HG03139 (cell line): ENCODE results near the gene KPTN.

ENCODE experiments used
- ATAC-seq: cut with Tn5 transposase; IDR thresholded peaks from one replicate; pipeline ENCODE4 v1.9.1; 2021; ENCODE audit not compliant: unreplicated experiment

KPTN gene

GRCh38 chr19:47509170-47509847 is 25.3 kb upstream of the KPTN start:
- no peak for ATAC-seq

DNA sequence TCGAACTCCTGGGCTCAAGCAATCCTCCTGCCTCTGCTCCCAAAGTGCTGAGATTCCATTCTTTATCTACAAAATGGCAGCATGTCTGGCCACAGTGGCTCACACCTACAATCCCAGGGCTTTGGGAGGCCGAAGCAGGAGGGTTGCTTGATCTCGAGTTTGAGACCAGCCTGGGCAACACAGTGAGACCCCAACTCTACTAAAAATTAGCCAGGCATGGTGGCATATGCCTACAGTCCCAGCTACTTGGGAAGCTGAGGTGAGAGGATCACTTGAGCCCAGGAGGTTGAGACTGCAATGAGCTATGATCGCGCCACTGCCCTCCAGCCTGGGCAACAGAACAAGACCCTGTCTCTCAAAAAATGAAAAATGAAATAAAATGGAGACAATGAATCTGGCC is 24.7 kb upstream of the KPTN start:
- no peak for ATAC-seq

DNA sequence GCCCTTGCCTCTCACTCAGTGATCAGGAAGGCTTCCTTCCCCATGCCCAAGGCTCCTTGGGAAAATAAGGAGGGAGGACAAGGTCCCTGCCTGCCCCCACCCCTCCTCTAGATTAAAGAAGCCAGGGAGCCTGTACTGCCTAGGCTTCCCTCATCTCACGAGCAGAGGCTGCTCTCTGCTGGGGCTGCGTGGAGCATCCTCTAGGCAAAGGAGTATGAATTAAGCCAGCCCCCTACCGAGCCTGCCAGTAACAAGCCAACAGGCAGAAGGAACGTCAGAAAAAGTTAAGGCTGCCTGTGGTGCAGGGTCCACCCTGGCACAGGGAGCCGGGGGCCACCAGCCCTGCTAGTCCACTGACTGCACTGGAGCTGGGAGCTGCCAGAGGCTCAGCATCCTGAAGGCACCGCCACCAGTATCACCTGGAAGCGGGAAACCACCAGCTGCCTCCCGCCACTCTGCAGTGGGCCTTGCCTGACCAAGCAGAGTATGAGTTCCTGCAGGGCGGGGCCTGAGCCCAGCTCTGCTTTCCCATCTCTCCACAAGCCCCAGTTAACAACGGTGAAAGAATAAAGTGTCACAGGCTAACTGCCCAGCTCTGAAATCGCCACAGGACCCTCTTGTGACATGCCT is 24.0 kb upstream of the KPTN start:
- ATAC-seq: no peak

DNA sequence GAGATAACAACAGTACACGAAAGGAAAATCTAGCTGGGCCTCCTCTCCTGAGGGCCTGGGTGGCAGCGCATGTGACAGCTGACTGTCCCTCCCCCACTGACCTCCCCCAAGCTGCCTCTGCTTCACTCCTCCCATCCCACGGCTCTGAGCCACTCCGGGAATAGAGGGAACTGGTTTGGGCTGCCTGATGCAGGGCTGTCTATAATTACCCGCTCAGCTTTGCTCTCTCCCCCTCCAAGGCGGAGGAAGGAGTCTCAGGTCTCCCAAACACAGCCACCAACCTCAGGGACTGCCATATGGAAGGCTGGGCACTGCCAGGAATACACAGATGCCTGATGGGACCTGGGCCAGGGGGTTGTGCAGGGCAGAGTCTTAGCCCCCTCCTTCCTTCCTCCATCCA is 23.0 kb upstream of the KPTN start:
- no peak for ATAC-seq

DNA sequence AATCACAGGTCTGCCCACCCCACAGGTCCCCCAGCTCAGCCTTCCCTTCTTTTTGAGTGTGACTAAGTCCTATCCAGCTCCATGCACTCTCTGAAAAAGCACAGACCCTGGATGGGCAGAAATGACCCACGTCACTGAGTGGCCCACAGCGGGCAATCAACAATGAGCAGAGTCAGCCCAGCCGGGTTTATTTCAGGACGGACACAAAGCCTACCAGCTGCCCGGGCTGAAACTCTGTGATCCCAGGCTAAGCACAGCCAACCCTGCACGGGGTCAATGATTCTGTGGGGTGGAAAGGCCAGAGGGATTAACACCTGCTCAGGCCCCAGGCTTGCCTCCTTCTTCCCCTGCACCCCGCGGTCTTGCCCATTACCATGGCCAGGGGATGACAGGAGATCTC is 22.4 kb upstream of the KPTN start:
- no peak for ATAC-seq

DNA sequence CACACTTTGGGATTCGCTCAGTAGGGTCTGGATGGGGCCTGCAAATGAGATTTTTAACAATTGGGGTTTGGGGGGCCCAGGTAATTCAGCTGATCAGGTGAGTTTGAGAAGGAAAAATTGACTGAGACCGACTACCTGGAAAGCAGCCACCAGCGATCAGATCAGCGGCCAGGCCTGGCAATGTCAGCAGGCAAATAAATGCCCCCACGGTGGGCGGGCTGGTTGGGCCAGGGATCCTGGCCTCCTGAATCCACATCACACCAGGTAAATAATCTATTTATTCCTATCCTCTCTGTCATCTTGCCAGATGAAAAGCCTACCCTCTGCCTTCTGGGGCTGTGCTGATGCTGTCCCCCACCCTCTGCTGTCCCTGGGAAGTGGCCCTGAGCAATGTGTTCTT is 21.5 kb upstream of the KPTN start:
- ATAC-seq: no peak

GRCh38 chr19:47503826-47504150 is 19.8 kb upstream of the KPTN start:
- ATAC-seq: no peak

DNA sequence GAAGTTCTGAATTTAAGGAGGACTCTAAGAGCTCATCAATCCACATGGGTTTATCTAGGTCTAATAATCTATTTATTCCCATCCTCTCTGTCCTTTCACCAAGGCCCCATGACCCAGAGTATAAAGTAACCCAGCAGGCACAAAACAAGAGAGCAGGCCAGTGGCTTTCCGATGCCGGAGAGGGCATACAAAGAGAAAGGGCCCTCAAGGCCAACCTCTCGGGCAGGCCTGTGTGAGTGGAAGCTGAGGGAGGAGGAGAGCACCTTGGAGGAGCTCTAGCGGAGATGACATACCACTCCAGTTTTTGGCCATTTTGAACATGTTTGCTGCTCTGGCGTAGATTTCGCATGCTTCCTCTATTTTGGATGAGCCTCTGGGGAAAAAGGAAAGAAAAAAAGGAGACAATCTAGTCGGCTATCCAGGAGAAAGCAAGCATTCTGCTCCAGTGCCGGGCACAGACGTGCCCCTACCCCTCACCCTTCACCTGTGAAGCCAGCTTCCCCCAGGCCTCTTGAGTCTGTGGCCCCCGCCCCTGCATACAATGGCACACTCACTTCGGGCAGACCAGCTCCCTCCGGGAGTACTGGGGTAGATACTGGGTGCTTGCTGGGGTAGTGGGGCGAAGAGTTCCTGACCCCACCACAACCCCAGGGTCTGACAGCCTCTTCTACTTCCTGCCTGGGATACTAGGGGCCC is 19.3 kb upstream of the KPTN start:
- no peak for ATAC-seq

- no peak for ATAC-seq
Observed at GRCh38 chr19:47499863-47500830, 16.1 kb upstream of the KPTN start.

DNA sequence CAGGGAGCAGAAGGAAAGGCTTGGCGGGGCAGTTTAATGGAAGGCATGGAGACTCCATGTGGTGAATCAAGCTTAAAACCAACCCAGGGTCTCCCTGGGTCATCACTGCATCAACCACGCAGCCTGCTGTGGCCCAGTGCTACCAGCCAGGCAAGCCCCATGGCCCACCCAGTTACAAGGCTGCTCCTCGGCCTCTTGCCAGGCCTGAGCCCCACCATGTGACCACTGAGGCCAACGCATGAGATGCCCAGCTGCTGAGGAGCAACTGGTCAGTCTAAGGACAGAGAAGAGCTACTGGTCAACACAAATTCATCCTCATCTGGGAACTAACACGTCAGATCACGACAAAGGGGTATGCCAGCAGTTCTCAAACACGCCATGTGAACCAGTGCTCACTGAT is 15.4 kb upstream of the KPTN start:
- no peak for ATAC-seq

DNA sequence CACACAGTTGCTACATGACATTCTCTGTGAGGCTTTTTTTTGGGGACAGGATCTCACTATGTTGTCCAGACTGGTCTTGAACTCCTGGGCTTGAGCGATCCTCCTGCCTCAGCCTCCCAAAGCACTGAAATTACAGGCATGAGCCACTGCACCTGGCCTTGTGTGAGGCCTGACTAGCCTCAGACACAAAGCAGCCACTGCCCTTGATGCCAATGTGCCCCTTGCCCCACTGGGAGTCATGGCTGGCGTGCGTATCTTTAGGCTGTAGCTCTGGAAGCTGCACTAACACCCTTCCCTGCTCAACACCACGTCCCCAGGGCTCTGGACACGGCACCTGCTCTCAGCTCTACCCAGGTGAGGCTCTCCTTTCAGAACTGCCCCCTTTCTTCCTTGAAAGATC is 14.5 kb upstream of the KPTN start:
- ATAC-seq: no peak

DNA sequence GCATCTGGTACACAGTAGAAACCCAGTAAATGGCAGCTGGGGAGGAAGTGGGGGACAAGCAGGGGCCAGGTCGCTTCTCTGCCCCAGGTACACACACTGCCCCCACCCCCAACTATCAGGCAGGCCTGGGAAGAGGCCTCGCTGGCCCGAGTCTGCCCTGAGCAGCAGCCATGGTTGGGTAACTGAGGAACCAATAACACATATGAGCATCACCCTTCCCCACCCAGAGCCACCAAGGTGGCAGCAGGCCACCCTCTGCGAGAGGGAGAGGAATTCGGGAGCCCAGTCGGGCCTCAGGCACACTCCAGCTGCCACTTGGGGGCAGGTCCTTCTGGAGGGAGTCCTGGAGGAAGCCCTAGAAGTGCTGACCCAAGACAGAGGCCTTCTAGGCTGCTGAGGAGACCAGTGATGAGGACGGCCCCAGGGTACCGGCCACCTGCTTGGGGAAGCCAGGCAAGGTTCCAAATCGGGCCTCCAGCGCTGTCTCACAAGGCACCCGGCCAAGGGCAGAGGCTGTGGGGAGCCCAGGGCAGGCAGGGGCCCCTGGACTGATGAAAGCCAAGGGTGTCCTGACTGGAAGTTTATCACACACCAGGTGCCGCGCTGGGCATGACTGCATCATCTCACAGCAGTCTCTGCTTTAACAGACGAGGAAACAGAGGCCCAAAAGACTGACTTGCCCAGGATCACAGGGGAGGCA is 14.0 kb upstream of the KPTN start:
- ATAC-seq: no peak

- no peak for ATAC-seq
Observed at GRCh38 chr19:47497050-47497766, 13.2 kb upstream of the KPTN start.

DNA sequence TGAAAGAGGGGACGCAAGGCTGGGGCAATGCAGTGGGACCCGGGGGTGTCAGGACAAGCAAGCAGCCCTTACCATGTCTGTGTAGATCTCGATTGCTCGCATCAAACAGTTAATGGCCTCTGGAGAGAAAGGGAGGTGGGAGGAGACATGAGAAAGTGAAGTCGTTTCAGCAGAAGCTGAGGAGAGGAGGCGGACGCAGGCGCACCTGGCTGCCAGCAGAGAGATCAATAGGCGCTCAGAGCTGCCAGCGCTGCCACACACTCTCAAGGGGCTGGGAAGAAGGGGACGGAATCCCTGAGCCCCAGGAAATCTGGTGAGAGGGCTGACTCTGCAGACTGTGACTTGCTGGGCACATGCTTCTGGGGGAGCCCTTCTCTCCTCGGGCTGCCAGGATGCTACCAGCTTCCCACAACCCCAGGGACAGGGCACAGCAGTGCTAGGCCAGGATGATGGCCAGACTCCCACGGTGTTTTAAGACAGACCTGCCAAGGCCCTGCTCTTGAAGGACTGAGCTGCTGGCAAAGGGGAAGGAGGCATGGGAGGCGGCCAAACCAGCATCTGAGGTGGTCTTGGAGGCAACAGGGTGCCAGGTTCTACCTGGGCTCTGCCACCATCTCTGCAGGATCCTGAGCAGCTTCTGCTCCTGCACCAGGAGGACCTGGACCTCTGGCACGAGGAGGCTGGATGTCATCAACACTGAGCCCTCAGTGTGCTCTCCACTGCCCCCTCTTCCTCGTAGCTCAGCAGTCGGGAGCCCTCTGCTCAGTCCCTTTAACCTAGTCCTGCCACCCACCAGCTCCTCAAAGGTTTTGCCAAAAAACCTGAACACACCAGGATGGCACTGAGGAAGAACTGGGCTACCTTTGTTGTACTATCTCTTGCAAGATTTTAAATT is 11.7 kb upstream of the KPTN start:
- ATAC-seq: no peak

DNA sequence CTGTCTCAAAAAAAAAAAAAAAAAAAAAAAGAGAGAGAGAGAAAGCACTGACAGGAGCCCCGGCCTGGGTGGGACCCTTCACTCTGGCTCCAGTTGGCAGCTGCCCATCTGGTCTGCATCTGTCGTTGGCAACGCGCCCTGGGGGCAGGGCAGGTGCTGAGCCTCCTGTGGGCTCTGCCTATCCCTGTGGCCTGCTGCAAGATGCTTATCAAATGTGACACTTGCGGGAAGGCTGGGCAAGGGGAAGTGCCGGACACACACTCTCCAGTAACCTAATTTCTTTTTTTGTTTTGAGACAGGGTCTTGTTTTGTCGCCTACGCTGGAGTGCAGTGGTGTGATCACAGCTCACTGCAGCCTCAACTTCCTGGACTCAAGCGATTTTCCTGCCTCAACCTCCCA is 10.7 kb upstream of the KPTN start:
- no peak for ATAC-seq

GRCh38 chr19:47494211-47494547 is 10.2 kb upstream of the KPTN start:
- ATAC-seq: no peak

- ATAC-seq: no peak
Observed at GRCh38 chr19:47493378-47494210, 9.6 kb upstream of the KPTN start.

DNA sequence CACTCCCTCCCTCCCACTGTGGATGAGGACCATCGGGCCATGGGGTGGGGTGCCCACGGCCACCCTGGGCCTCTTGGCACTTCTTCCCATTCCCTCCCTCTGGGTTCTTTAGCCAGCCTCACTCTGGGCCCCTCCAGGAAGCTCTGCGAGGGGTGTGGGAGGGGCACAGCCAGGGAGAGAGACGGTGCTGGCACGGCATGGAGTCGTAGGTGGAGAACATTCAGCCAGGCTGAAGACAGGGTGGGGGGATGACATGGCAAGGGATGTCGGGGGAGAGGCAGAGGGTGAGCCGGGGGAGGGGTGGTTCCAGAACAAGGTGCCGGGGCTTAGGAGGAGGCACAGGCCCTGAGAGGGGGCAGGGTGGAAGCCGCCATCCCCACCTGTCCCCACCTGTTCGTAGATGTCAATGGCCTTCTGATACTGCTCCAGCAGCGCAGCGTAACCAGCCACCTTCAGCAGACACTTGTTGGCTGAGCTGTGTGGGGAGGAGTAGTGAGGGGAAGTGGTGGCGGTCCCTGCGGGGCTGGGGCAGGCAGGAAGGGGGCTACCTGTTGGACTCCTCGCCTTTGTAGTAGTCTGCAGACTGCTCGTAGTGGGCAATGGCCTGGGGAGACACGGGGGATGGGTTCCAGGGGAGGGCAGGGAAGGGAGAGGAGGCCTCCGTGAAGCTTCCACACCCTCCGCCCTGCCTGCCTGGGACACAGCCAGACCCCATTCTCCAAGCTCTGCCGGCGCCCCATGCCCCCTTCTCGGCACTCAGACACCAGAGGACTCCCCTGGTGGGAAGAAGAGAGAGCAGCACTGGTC is 8.8 kb upstream of the KPTN start:
- ATAC-seq: no peak
